GM21723 (cell line): ENCODE results near the gene SDK1.
"Not testable (repeated sequence)": the region's sequence is repeated elsewhere in the genome, so short reads cannot be mapped to it uniquely, and the experiment has no call there.

Source experiments
- ATAC-seq: cut with Tn5 transposase; IDR thresholded peaks from one replicate; pipeline ENCODE4 v1.9.1; 2021; ENCODE audit warnings: mild to moderate bottlenecking, moderate library complexity; ENCODE audit not compliant: unreplicated experiment

The SDK1 gene

DNA sequence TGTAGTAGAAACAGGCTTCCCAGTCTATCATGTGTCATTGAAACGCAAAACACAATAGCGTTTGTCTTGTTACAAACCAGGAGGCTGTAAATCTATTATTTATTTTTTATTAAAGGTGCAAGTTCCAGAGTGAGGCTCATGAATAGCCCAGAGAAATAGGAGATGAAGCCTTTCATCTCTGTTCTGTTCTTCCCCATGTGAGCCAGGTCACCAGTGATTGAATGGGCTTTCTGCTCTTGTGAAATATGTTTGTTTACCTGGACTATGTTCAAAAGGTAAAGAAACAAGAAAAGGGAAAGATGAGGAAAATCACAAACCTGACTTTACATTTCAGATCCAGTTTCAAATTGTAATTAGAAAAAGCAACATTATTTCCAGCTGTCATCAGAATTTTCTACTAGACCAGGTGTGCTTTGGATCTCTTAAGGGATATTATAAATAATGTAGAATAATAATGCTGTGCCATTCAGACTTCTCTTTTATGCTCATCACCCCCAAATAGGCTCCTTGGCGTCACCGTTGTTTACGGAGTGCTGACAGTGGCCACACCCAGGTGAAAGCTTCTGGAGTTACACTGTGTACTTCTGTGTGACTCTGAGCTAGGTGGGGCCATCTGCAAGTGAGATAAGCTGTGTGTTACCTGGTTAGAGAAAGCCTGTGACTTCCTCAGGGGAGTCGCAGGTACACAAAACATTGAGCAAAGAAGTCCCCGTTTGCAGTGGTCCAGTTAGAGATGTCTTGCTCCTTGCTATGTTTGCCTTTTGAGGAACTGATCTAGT is 274.9 kb downstream of the SDK1 start:
- ATAC-seq = no peak

GRCh38 chr7:3578399-3578798 is 277.3 kb downstream of the SDK1 start:
- no peak for ATAC-seq

DNA sequence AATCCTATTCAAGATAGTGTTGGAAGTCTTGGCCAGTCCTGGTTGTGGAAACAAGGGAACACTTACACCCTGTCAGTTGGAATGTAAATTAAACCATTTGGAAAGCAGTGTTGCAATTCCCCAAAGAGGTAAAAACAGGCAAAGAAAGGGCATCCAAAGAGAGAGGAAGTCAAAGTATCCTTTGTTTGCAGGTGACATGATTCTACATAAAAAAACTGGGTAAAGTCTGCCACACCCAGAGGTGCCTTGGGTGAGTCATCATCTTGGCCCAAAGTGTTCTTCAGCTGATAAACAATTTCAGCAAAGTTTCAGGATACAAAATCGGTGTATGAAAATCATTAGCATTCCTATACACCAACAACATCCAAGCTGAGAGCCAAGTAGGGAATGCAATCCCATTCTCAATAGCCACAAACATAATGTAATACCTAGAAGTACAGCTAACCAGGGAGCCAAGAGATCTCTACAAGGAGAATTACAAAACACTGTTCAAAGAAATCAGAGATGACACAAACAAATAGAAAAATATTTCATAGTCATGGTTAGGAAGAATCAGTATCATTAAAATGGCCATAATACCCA is 278.7 kb downstream of the SDK1 start:
- ATAC-seq = no peak

DNA sequence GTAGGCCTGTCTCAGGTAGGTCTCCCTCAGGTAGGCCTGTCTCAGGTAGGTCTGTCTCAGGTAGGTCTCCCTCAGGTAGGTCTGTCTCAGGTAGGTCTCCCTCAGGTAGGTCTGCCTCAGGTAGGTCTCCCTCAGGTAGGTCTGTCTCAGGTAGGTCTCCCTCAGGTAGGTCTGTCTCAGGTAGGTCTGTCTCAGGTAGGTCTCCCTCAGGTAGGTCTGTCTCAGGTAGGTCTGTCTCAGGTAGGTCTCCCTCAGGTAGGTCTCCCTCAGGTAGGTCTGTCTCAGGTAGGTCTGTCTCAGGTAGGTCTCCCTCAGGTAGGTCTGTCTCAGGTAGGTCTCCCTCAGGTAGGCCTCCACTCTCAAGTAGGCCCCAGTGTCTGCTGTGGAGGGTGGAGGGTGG is 281.1 kb downstream of the SDK1 start:
- ATAC-seq = not testable (repeated sequence)

DNA sequence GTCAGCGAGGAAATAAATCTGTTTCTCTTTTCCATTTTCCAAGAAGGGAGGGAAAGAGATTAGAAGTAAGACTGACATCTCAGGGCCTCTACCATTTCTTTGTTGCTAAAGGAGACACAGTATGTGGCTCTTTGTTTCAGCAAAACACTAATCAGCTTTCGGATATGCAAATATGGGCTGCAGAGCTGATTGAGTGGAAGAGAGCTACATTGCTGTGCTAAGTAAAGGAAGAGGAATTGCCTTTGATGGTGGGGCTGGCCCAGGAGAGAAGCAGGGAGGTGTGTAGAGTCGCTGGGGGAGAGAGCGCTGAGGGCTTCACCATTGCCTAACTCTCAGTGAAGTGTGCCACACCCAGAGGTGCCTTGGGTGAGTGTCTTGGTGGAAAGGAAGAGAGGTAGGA is 284.8 kb downstream of the SDK1 start:
- ATAC-seq = no peak

DNA sequence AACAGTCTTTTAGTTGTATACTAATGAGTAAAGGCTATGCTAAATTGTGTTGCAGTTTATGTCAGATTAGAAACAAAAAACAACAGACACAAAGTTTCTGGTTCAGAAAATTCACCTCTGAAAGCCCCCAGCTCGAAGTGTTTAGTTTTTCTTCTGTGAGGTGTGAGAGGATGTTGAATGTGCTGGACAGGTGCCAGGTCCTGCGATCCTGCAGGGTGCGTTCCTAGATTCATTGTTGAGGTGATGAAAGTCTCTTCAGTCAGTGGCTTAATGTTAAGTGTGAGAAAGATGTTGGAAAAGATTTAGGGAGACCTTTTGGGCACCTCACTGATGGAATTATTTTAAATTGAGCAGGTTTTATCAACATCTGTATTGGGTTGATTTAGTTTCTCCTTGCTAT is 287.3 kb downstream of the SDK1 start:
- ATAC-seq = no peak

DNA sequence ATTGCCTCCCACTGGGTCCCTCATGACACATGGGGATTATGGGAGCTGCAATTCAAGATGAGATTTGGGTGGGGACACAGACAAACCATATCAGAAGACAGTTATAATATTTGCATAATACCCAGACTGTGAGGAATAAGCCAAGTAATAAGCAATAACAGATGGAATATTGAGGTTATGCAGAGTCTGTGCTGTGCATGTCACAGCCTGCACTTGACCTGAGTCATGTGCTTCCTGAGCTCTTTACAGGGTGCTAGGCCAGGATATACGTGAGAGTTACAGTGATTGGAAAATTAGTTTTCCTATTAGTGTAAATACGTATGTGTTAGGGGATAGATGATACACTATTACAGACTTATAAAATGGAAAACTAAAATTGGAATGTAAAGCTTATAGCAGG is 288.7 kb downstream of the SDK1 start:
- no peak for ATAC-seq

- ATAC-seq = no peak
Measured at GRCh38 chr7:3591219-3591618, 290.2 kb downstream of the SDK1 start.

GRCh38 chr7:3591944-3592343 is 290.9 kb downstream of the SDK1 start:
- no peak for ATAC-seq

- ATAC-seq = no peak
Measured at GRCh38 chr7:3592401-3593134, 291.5 kb downstream of the SDK1 start.

DNA sequence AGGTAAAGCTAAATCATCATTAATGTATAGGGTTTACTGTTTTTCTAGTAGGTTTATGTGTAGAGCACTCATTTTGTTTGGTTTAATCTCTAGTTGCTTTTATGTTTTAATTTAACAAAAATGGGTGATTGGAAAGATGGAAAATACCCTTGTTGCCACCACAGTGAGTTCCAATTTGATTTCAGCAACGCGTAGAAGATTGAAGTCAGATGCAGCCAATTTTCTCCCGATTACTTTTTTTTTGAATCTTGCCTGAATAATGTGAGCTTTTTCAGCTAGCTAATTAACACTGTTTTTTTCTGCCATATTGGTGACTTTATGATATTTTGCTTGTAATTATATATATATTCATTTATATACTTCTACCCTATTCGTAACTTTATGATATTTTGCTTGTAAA is 293.8 kb downstream of the SDK1 start:
- ATAC-seq = no peak

DNA sequence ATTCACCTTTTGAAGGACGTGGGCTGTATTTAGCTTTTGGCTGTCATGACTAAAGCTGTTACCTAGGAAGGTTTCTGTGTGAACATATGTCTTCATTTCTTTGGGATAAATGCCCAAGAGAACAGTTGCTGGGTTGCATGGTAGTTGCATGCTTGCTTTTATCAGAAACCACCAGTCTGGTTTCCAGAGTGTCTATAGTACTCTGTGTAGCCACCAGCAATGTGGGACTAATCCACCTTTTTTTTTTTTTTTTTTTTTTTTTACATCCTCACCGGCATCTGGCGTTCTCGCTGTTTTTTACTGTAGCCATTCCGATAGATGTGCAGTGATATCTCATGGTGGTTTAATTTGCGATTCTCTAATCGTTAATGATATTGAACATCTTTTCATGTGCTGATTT is 297.8 kb downstream of the SDK1 start:
- no peak for ATAC-seq

GRCh38 chr7:3605222-3605621 is 304.2 kb downstream of the SDK1 start:
- ATAC-seq = no peak

- no peak for ATAC-seq
Measured at GRCh38 chr7:3606436-3606835, 305.4 kb downstream of the SDK1 start.

DNA sequence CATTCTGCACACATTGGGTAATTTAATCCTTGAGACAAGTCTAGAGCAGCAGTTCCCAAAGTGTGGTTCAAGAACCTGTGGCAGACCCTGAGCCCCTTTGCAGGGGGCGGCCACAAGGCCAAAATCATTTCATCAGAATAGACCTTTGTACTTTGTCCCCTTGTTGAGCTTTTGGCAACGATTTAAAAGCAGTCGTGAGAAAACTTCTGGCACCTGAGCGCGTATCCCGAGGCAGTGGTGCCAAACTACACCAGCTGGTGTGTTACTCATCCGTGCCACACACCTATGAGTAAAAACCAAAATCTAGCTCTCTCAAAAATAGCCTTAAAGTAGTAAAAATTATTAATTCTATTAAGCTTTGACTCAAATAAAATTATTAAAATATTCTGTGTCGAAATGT is 306.8 kb downstream of the SDK1 start:
- no peak for ATAC-seq

DNA sequence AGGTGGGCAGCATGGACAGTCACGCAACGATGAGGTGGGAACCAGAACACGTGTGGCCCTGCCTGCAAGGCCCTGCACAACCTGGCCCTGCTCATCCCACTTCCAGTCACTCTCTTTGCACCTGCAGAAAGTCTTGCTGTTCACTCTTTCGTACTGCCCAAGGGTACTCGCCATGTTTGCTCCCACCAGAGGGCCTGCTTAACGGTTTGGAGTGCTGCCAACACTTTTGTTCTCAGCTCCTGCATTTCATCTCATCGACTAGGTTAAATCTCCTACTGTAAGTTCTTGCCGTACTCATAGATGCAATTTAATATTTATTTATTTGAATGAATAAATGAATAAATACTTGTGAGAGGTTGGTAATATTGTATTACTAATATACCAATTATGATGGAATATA is 315.3 kb downstream of the SDK1 start:
- ATAC-seq = no peak

GRCh38 chr7:3630081-3630480 is 329.0 kb downstream of the SDK1 start:
- ATAC-seq = no peak

GRCh38 chr7:3634396-3634795 is 333.3 kb downstream of the SDK1 start:
- ATAC-seq = no peak

DNA sequence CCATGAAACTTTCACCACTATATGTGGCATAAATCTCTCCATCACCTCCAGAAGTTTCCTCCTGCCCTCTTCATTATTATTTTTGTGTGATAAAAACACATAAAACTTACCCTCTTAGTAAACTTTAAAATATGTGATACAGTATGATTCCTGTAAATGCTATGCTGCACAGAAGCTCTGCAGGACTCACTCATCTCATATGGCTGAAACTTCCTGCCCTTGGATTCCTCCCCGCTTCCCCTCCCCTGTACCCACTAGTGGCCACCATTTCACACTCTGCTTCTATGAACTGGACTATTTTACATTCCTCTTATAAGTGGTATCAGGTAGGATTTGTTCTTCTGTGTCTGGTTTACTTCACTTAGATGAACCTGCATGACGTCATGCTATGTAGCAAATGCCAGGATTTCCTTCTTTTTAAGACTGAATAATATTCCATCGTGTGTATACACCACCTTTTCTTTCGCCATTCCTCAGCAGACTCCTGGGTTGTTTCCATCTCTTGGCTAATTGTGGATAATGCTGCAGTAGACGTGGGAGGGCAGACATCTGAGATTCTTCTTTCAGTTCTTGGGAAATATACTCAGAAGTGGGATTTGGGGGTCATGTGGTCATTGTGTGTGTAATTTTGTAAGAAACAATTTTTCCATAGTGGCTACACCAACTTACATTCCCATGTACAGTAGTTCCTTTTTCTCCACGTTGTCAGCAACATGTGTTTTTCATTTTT is 335.2 kb downstream of the SDK1 start:
- ATAC-seq = no peak

DNA sequence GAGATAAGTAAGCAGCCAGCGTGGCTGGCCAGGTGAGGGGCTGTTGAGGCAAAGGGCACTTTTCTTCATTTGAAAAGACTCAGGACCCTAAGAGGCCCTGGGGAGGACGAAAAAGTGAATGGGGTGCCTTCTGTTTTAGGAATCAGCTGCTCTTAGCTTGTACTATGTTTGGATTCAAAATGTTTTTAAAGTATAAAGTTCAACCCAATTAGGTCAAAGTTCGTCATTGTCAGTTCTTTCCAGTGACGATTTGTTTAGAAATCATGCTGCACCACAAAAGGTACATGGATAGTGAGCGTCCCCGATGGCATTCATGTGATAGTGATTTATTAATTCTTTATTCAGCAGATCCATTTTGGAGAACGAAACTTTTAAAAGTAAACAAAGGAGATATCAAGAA is 338.2 kb downstream of the SDK1 start:
- ATAC-seq = no peak

DNA sequence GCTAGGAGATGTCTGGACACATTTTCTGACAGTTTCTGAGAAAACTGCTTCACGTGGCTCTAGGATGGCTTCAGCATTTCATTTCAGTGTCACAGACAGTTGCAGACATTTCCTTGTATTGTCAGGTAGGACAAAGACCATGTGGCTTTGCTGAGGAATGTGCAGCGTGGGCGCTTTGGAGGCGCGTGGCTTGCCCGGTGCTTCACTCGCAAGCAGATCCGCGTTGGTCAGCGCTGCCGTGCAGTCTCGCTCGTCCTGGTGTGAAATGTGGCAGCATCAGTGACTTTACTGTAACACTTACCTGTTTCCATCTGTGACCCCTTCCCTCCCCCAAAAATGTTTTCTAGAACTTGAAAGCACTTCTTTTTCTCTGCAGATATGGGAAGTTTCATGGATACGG is 340.5 kb downstream of the SDK1 start:
- no peak for ATAC-seq

DNA sequence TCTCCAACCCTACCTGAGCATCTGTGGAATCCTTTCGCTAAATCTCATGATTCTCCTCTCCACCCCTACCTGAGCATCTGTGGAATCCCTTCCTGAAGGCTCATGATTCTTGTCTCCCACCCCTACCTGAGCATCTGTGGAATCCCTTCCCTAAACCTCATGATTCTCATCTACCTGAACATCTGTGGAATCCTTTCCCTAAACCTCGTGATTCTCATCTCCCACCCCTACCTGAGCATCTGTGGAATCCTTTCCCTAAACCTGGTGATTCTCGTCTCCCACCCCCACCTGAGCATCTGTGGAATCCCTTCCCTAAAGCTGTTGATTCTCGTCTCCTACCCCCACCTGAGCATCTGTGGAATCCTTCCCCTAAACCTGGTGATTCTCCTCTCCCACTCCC is 342.0 kb downstream of the SDK1 start:
- ATAC-seq = no peak
